NCI-H128 (cell line): ENCODE data around the gene USP13.
"Not testable (repeated sequence)": the region's sequence is repeated elsewhere in the genome, so short reads cannot be mapped to it uniquely, and the experiment has no call there.

ENCODE experiments used
- DNase-seq: peaks from one replicate; lab custom pipeline; 2025; ENCODE audit not compliant: unreplicated experiment; lab: John Stamatoyannopoulos, UW

The USP13 gene

DNA sequence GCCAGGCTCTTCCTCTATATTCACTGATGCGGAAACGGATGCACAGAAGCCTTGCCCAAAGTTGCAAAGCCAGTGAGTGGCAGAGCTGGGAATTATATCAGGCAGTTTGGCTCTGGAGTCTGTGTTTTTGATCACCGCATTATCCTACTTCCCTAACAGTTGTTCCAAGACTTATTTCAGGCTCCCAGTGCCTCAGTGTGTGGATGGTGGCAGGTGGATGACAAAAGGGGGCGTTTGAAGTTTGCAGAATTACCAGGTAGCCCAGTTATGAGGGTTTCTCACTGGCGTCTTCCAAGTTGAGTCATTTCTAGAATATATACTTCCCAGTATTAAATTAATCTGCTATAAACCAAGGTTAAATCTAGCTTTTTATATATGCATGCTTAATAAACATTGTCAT is 81.0 kb downstream of the USP13 start:
- no peak for DNase-seq

DNA sequence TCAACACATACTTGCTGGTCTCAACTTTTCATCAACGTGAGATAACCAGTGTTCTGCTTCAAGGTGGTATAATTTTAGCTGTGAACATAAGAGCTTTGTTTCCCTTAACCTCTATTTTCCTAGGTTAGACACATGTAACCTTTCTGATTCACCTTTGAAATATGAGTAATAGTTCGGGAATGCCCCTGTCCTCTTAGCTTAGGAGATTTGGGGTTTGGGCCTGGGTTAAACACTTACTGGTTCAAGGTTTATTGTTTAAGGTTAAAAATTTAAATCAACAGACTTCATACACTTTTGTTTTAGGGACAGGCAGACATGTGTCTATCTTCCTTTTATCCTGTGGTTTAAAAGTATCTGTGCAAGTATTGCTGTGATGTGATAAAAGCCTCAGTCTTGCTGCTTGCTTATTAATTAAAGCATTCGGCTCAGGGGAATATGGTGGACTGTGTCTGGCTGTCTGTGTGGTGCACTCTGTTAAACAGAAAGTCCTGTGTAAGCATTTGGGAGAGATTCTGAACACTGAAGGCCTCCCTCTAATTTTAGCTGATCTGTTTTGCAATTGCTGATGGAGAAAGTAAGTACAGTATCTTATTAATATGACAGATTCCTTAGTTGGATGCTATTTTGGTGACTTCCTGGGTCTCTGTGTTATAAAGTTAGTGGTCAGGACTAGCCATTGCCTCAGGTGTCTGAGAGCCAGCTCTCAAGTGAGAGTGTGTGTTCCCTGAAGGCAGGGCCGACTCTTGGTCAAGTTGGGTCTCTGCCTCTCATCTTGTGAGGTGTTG is 81.8 kb downstream of the USP13 start:
- DNase-seq = no peak

DNA sequence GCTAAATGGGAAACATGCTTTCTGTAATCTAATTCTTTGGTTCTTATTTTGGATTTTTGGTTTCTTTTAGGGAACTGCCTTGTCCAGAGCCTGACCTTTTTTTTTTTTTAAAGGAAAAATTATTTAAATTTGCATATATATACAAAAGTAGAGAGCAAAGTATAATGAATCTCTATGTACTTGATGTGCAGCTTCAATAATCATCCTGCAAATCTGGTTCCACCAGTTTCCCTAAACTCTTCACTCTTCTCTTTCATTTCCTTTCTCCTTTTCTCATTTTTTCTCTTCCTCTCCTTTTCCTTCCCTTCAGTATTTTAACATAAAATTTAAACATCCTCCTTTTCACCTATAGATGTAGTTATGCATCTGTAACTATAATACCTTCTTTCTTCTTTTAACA is 82.5 kb downstream of the USP13 start:
- DNase-seq = no peak

DNA sequence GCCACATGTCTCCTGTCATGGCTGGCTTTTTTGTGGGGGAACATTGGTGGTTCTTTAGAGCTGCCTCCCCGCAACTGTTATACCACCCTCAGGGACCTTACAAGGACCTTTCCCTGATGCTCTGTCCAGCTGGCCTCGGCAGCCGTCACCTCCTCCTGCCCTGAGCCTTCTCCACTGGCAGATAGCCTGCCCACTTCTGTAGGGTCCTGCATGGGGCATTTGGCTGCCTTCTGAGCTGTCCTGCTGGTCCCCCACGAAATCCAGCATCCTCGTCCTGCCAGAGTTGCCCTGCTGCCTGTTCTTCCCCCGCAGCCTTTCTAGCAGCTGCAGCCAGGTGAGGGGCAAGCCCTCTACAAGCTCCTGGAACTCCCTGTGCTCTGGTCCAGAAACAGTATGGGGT is 86.2 kb downstream of the USP13 start:
- DNase-seq = no peak

DNA sequence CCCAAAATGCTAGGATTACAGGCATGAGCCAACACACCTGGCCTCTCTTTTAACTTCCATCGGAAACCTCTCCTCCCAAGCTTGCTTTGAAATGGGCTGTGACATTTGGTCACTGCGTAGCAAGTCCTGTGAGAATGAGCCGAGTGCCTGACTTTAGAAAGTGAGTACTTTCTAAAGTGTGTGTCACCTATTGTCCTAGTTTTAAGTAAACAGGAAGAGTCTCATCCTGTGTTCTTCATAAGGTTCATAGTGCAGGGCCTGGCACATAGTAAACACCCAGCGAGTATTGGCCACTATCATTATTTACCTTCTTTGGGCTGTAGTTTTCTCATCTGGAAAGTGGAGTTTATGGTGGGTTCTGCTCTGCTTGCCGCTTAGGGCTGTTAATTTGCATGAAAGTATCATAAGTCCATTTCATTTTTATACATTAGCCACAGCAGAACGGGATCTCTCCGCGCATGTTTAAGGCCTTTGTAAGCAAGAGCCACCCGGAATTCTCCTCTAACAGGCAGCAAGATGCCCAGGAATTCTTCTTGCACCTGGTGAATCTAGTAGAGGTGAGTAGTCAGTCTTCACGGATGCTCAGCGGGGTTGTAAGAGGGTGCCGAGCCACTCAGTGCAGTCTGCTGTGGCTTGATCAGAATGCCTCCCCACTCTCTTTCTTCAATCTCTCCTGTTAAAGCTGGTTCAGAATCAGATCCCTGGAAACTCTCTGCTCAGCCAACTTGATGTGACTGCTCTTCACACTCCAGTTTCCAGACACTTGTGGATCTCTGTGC is 87.2 kb downstream of the USP13 start:
- DNase-seq = no peak

DNA sequence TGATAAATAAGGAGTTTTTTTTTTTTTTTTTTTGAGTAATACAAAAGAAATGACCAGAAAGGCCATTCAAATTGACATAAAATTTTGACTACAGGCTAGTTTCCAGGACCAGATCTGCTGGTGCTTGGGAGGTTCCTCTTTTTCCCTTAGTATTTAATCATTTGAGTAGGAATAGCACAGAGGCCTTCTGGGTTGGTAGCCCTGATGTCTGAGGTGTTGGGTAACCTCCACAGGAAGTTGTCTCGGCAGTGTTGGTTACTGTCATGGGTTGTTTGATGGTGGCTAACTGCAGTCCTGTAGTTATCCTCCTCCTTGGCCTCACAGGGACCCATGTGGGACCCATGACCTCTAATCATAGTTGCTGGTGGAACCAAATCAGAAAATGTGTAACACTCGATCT is 91.1 kb downstream of the USP13 start:
- no peak for DNase-seq

DNA sequence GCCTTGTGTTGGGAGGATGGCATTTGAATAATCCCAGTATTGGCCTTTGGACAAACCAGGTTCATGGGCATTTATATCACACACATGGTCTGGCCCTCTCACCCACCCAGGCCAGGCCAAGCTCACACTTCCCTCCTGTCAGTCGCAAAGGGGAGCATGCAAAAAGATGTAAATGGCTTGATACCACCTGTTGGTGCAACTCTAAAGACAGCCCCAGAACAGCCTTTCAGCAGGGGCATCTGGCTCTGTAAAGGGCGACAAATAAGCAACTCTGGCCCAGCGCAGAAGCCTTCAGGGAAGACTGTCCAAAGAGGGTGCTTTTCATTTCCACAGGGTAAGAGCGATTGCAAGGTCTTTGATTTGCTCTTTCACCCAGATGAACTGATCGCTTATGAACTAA is 91.8 kb downstream of the USP13 start:
- DNase-seq = no peak

DNA sequence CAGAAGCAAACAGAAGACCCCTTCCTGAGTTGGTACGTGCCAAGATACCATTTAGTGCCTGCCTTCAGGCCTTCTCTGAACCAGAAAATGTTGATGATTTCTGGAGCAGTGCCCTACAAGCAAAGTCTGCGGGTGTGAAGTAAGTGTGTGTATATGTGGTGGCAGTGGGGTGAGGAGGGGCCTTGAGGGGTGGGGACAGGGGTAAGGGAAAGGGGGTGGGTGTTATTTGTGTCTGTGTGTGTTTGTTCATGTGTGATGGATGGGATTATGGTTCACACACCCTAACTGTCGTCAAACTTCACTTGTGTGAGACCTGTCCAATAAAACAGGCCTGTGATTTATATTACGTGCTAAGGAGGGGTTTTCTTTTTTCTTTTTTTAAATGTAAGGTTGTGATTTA is 92.2 kb downstream of the USP13 start:
- DNase-seq = no peak

DNA sequence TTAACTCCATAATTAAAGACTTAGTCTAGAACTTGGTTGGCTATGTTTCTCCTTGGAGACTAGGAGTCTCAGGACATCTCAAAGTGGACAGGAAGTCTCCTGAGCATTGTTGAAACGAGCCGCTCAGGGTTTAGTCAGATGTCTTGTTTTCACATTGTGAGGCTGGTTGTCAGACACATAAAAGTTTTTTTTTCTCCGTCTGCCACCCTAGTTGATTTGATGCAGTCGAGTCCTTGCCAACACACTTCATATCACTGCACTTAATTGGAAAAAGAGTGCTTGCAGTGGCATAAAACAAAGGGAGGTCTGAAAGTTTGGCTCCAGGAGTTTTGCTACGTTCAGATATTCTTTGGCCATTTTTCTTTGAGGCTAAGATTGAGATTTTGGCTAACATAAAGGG is 92.9 kb downstream of the USP13 start:
- no peak for DNase-seq

DNA sequence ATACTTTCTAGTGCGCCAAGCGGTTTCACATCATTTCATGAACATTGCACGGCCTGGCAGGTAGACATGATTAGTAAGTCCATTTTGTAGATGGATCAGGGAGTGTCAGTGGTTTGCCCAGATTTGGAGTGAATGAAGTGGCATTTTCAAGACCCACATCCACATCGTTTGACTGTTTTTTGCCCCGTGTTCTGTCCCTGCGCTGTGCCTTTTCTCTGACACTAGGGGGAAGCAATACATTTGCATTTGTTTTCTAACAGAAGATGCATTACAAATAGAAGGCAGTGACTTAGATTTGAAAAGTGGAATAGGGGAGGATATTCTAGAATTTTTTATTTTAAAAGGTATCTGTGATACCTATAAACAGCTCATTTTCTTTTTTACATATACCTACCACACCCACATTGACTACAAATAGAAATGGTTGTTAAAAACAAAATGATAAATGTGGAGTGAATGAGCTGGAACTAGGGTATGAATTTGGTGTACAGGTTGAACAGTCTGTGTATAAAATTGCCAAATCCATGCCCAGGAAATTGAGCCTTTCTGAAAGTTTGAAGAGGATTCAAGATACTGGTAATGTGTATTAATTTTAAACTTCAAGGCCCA is 98.0 kb downstream of the USP13 start:
- no peak for DNase-seq

DNA sequence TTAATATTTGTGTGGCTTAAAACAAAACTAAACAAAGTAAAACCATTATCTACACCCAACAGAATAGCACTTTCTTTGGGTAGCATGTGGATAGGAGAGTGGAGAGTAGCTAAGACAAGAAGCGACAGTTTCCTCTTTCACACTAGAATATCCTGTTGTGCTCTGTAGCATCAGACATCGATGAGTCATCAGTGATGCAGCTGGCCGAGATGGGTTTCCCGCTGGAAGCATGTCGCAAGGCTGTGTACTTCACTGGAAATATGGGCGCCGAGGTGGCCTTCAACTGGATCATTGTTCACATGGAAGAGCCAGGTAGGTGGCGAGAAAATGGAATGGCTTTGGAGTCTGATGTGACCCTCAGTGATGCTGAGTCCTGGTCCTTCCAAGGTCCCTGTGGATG is 108.1 kb downstream of the USP13 start:
- DNase-seq = no peak

DNA sequence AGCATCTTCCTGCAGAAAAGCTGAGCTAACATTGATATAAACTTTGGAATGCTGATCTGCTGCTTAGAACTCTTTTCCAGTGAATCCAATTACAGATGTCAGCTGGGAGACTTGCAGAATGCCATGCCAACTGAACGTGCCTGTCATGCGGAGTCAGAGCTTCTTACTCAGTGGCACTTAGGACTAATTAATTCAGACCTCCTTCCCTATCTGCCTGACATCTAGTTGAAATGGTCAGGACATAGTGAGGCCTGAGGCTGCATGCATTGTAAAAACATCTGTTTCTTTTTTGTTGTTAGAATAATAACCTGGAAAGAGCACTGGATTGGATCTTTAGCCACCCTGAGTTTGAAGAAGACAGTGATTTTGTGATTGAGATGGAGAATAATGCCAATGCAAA is 112.6 kb downstream of the USP13 start:
- no peak for DNase-seq

DNA sequence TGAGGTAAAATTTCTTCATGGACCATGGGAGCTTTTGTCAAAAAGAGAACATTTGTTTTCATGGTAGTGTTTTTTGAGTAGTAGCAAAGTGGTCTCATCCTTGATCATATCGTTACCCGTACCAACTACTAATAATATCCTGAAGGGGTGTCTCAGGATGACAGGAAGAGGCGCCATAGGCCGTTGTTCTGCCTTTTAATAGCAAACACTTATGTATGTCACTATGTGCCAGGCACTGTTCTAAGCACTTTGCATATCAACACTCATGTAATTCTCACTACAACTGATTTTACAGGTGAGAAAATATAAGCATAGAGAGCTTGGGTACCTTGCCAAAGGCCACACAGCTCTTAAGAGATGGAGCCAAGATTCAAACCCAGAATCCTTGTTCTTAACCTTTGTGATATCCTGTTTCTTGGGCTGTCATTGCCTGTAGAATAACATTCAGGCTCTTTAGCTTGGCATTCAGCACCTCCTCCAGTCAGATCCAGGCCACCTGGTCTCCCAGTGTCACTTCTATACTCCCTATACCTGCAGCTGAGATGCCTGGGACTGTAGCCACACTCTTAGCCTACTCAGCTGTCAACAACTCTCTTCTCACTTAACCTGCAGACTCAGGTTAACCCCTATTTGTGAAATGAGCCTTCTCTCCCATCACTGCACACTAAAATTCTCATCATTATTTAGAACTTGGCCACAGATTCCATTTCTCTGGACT is 113.7 kb downstream of the USP13 start:
- no peak for DNase-seq

DNA sequence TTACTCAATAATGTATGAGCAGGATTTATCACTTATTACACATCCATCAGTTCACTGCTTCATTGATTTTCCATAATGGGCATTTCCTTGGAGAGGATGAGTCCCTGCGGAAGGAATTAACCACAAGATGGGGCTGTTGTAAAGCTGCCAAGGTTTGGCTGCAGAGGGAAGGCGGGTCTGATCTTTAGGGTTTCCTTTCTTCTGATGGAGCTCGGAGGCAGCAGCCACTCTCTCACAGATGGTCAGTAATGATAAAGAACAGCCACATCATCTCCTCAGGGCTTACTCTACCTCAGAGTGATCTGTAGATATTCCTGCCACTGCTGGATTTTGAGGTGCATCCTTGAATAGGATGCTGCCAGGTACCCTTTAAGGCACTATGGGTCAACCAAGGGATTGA is 115.2 kb downstream of the USP13 start:
- DNase-seq = peak; percentile 33

DNA sequence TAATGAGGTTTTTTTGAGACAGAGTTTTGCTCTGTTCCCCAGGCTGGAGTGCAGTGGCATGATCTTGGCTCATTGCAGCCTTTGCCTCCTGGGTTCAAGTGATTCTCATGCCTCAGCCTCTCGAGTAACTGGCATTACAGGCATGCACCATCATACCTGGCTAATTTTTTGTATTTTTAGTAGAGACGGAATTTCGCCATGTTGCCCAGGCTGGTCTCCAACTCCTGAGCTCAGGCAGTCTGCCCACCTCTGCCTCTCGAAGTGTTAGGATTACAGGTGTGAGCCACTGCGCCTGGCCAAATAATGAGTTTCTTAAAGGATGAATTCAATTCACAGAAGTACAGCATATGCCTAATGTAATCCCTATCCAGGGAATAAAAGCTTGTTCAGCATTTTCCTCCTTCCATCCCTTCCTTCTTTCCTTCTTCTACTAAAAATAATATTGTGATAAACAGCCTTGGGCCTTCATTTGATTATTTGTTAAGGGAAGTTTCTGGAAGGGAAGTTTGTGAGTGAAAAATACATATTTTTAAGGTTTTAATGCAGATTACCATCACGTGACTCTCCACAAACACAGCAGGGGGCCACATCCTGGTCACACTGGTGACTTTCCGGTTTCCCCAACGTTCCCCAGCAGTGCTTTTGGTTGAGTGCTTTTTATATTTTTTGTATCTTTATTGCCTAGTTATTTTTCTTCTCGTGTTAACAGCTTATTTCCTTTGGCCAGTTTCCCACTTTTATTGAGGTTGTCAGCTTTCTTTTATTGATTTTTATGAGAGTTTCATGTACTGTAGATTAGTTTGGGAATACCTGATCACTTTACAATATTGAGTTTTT is 116.8 kb downstream of the USP13 start:
- DNase-seq = no peak

DNA sequence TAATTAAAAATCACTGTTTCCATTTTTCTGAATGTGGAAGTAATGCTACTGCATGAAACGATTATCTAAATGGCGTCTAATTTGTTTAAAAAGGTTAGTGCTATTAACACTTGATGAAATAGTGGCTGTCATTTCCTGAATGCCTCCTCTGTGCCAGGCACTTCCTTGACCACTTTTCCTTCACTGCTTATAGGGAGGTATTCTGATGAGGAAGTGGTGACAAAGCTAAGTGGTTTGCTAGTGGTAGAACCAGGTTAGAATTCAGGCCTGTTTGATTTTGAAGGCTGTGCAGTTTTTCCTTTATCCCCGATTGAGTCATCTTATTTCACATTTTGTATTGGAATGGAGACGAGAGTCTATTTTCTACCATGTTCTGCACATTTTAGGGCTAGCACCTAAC is 119.0 kb downstream of the USP13 start:
- no peak for DNase-seq

DNA sequence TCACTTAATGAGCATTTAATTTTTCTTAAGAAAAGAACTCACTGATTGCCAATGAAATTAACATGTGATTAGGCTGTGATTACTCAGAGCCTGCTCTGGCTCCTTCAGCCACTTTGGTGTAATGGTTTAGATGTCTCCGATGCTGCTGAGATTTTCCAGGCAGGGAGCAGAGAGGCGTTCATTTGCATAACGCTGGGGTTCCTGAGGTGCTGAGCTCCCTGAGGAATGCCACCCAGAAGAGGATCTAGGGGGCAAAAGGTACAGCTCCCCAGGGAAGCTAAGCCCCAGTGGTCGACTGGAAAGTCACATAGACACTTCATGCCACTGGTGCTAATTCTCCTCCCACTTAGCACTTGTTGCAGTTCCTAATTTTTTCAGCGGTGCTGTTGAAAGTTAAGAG is 119.5 kb downstream of the USP13 start:
- DNase-seq = no peak

DNA sequence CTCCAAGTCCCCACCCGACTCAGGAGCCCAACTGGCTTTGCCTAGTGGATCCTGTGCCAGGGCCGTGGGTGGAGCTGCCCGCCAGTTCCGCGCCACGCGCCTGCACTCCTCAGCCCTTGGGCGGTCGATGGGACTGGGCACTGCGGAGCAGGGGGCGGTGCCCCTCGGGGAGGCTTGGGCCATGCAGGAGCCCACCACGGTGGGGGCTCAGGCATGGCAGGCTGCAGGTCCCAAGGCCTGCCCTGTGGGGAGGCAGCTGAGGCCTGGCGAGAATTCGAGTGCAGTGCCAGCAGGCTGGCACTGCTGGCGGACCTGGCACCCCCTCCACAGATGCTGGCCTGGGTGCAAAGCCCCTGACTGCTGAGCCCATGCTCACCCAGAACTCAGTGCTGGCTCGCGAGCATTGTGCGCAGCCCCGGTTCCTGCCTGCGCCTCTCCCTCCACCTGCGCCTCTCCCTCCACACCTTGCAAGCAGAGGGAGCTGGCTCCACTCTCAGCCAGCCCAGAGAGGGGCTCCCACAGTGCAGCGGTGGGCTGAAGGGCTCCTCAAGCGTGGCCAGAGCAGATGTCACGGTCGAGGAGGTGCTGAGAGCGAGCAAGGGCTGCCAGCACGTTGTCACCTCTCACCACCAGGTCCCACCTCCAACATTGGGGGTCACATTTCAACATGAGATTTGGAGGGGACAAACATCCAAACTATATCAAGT is 122.7 kb downstream of the USP13 start:
- DNase-seq = no peak

DNA sequence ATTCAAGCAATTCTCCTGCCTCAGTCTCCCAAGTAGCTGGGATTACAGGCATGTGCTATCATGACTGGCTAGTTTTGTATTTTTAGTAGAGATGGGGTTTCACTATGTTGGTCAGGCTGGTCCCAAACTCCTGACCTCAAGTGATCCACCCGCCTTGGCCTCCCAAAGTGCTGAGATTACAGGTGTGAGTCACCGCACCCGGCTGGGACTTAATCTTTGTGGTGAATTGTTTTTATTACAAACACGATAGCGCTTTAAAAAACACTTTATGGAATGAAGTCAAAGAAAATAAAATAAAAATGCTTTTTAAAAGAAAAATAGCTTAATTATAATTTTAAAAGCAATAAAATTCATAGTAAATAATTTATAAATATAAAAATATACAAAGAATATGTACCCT is 130.0 kb downstream of the USP13 start:
- DNase-seq = not testable (repeated sequence)

DNA sequence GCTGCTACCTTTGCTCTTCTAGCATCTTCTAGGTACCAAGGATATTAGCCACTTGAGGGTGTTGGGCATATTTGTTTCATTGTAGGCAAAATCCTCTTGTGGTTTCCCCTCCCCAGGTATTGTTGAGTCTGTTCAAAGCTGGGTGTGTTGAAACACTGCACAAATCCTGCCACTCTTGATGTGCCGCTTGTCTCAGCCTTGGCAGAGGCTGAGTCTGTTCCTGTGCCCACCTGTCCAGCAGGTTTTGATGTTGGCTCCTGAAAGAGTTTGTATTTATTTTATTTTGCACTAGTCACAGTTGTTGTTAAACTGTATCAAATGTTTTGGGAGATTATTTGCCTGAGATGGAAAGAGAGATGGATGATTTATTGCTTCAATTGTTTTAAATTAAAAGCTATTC is 136.2 kb downstream of the USP13 start:
- no peak for DNase-seq
